ENCODE results near the gene EBF3.

- no peak for TF ChIP-seq POLR2AphosphoS5 (IDR thresholded peaks at IDR 0.05; ENCODE audit: borderline replicate concordance, low read depth, low read length)
- no peak for TF ChIP-seq EZH2 (IDR thresholded peaks at IDR 0.05)
Observed at GRCh38 chr10:129908406-129908805, 55.7 kb downstream of the EBF3 start.
